GM12878 (cell line): ENCODE measurements around the gene ETV6.

Experiments used
- ATF3 ChIP-seq: IDR thresholded peaks from 2 replicates; pipeline ENCODE4 v1.6.1; 2011; ENCODE audit warnings: low read depth, mild to moderate bottlenecking, low read length, moderate library complexity, borderline replicate concordance; ENCODE audit errors: extremely low read depth
- BCL3 ChIP-seq: IDR thresholded peaks from 2 replicates; pipeline ENCODE4 v1.6.1; 2011; ENCODE audit warnings: borderline replicate concordance, low read depth, mild to moderate bottlenecking, moderate library complexity, low read length; ENCODE audit not compliant: insufficient read depth, poor library complexity, severe bottlenecking
- CTCF ChIP-seq, 3 experiments: IDR thresholded peaks in 2 of 3; conservative IDR thresholded peaks in 1 of 3; 2 replicates each; pipeline ENCODE4 v1.5.1; 2011; ENCODE audit warnings: low read depth in 3 of 3, low read length in 3 of 3, mild to moderate bottlenecking in 3 of 3, control low read depth in 2 of 3, moderate library complexity in 2 of 3, inconsistent platforms in 1 of 3, mixed read lengths in 1 of 3; ENCODE audit not compliant: control insufficient read depth in 2 of 3, insufficient read depth in 1 of 3; ENCODE audit errors: extremely low read depth in 1 of 3
- EP300 ChIP-seq, 2 experiments: fragments of 150-350 bp in 1 of 2; IDR thresholded peaks; 2 replicates each; pipeline ENCODE4 v1.6.1; 2011 to 2012; ENCODE audit warnings: low read depth in 2 of 2, low read length in 2 of 2, borderline replicate concordance in 1 of 2, improper control_type of control experiment in 1 of 2, inconsistent platforms in 1 of 2; ENCODE audit not compliant: control insufficient read depth in 1 of 2
- EZH2 ChIP-seq: IDR thresholded peaks from 2 replicates; pipeline ENCODE4 v1.6.1; 2012; ENCODE audit warnings: low read depth, mild to moderate bottlenecking, control low read depth, inconsistent platforms, low read length, borderline replicate concordance; ENCODE audit not compliant: control insufficient read depth
- IRF3 ChIP-seq: fragments of 450-650 bp; IDR thresholded peaks from 2 replicates; pipeline ENCODE4 v1.6.1; 2014; ENCODE audit warnings: mild to moderate bottlenecking
- NFYA ChIP-seq: IDR thresholded peaks from 2 replicates; pipeline ENCODE4 v1.6.1; 2011; ENCODE audit warnings: low read depth, mild to moderate bottlenecking, low read length, improper control_type of control experiment, borderline replicate concordance
- NFYB ChIP-seq: IDR thresholded peaks from 2 replicates; pipeline ENCODE4 v1.6.1; 2011; ENCODE audit warnings: low read depth, mild to moderate bottlenecking, low read length, improper control_type of control experiment, moderate library complexity; ENCODE audit not compliant: insufficient read depth
- POLR2A ChIP-seq: IDR thresholded peaks from 2 replicates; pipeline ENCODE4 v1.6.1; 2011; ENCODE audit warnings: low read depth, mild to moderate bottlenecking, low read length
- RB1 ChIP-seq: fragments of 450-650 bp; formaldehyde crosslinking; IDR thresholded peaks from 2 replicates; pipeline ENCODE4 v1.6.1; 2017; ENCODE audit warnings: mild to moderate bottlenecking, borderline replicate concordance
- RCOR1 ChIP-seq: conservative IDR thresholded peaks from 2 replicates; pipeline ENCODE4 v1.6.1; 2012; ENCODE audit warnings: low read depth, low read length, improper control_type of control experiment
- REST ChIP-seq: IDR thresholded peaks from 2 replicates; pipeline ENCODE4 v1.6.1; 2012; ENCODE audit warnings: mild to moderate bottlenecking, low read depth, low read length
- SUZ12 ChIP-seq: fragments of 200-600 bp; sonication (generic); IDR thresholded peaks from one replicate; pipeline ENCODE4 v1.6.1; 2018; ENCODE audit warnings: antibody characterized with exemption, mild to moderate bottlenecking; ENCODE audit not compliant: unreplicated experiment
- USF1 ChIP-seq: IDR thresholded peaks from 2 replicates; pipeline ENCODE4 v1.6.1; 2011; ENCODE audit warnings: borderline replicate concordance, low read depth, mild to moderate bottlenecking, moderate library complexity, mixed read lengths, low read length; ENCODE audit not compliant: insufficient read depth; ENCODE audit errors: extremely low read length

- TF ChIP-seq NFYA = no peak
- TF ChIP-seq EZH2 = no peak
- TF ChIP-seq EP300 (IDR thresholded peaks at IDR 0.05; ENCODE audit: borderline replicate concordance in 1 of 2, control insufficient read depth in 1 of 2, low read depth in 2 of 2, low read length in 2 of 2) = no peak
- no peak for TF ChIP-seq CTCF (IDR thresholded peaks at IDR 0.05 in 2 of 3, conservative IDR thresholded peaks at IDR 0.05 in 1 of 3; ENCODE audit: control insufficient read depth in 2 of 3, extremely low read depth in 1 of 3, insufficient read depth in 1 of 3, low read depth in 3 of 3, low read length in 3 of 3)
- no peak for TF ChIP-seq ATF3
- TF ChIP-seq NFYB = no peak
- no peak for TF ChIP-seq RCOR1
- TF ChIP-seq BCL3 = no peak
- TF ChIP-seq POLR2A = no peak
- TF ChIP-seq RB1 = no peak
- TF ChIP-seq REST = no peak
- no peak for TF ChIP-seq SUZ12
- no peak for TF ChIP-seq USF1
- TF ChIP-seq IRF3 = no peak
These were observed 45.8 kb downstream of the ETV6 start for GRCh38 chr12:11695321-11695720.
